Pons (tissue), 1 donor: ENCODE data around the gene NCOA6.
"Not testable (repeated sequence)": the region's sequence is repeated elsewhere in the genome, so short reads cannot be mapped to it uniquely, and the experiment has no call there.

ENCODE experiments used
- DNase-seq: peaks from one replicate; pipeline ENCODE4 v3.0.0-alpha.2; 2016; ENCODE audit warnings: low spot score

The NCOA6 gene

DNA sequence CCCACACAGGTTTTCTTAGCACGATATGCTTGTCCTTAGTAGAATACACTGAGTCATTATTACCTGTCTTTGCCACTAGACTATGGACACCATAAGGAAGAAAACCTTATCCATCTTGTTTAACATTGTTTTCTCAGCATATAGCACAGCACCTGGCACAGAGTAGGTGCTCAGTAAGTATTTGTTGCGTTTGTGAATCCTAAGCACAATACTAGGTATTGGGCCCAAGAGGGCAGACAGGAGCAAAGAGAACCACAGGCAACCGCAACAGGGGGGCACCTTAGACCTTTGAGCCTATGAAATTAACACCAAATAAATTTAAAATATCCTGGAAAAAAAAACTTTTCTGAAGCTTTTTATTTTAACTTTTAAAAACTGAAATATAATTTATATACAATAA is 3.7 kb upstream of the NCOA6 start:
- DNase-seq = no peak

DNA sequence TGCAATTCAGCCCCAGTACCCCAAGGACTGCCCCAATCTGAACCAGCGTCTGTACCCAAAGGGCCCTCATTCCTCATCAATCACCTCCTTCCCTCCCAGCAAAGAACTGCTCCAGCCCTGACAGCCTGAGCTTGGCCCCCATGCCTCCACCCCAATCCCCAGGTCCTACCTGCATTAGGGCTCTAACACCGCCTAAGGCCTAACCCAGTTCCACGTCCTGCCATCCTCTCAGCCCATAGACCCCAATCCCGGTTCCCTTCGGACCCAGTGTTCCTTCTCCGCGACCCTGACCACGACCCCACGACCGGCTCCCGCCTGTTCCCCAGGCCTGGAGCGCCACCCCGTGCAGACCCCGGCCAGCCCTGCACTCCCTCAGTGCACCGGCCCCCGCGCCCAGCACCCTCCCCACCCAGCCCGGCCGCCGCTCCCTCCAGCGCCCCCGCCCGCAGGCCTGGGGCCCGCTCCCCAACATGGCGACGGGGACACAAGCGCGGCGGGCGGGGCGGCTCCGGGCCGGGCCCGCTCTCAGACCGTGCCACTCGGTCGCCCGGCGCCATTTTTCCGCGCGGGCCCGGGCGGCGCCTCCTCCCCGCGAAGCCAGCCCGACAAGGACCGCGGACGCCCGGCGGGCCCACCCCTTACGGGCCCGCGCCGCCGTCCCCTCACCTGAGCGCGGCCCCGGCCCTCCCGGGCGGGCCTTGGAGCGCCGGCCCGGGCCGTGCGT is 483 bp downstream of the NCOA6 start:
- peak; percentile 41 for DNase-seq

DNA sequence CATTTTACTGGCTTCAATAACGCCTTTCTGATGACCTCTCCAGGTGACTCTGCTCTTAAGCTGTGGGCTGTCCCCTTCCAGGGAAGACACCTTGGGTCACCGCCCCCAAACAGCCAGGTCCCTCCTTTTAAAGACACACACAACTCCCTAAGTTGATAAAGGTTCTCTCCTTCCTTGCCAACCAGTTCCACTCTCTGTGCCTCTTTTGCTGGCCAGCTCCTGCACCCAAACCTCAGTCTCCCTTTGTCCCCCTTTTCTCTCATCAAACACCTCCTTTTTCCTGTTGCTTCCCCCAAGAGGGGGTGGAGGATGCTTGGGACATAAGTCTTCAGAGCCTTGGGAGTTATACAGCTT is 1.0 kb downstream of the NCOA6 start:
- peak; percentile 66 for DNase-seq

DNA sequence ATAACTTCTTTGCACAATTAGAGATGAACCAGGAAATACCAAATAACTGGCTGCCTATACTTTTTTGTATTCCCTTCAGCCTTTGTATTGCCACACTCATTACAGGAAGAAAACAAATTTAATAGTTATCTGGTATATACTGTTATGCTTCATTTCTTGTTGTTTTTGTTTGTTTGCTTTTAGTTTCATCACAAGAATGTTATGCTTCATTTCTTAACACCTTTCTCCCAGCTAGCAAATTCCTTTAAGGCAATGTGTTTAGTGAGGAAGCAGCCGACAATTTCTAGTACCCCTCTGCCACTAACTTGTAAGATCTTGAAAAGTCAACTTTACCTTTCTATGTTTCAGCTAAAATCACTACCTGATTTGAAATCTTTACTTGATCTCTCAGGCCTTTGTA is 1.4 kb downstream of the NCOA6 start:
- DNase-seq = no peak

DNA sequence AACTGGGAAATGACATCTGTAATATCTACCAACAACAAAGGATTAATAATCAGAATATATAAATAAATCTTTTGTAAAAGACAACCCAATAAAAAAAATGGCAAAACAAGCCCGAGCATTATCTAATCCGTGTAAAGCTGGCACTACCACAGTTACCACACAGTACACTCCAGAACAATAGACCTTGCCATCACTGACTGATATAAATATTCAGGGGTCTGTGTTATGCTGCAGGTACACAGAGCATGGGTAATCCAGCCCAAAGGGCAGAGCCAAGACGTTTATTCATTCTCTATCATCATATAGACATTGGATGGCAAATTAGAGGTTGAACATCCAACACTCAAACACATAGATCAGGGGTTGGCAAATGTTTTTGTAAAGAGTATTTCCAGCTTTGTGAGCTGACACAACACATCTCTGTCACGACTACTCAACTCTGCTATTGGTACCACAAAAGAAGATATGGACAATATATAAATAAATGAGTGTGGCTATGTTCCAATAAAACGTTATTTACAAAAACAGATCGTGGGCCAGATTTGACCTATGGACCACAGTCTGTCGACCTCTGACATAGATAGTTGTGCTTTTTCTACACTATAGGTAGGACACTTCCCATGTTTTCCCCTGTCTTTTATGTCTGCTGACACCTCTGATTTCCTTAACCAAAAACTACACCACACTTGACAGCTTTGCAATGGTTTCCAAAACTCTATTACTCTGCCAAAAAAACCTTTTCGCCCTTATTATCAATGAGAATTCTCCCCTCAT is 4.5 kb downstream of the NCOA6 start:
- peak; percentile 68 for DNase-seq

DNA sequence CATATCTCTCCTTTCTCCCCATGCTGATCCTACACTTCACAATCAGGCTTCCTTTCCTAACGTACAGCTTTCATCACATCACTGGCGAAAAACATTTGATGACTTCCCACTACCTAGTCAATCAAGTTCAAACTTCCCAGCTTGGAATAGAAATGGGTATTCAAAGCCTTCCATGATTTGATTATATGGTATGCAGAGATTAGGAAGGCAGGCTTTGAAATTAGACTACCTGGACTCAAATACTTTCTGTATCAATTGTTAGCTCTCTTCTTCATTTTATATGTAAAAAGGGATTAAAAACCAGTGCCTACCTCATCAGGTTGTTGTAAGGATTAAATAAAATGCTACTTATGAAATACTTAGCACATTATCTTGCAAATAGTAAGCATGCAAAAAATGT is 7.7 kb downstream of the NCOA6 start:
- DNase-seq = no peak

DNA sequence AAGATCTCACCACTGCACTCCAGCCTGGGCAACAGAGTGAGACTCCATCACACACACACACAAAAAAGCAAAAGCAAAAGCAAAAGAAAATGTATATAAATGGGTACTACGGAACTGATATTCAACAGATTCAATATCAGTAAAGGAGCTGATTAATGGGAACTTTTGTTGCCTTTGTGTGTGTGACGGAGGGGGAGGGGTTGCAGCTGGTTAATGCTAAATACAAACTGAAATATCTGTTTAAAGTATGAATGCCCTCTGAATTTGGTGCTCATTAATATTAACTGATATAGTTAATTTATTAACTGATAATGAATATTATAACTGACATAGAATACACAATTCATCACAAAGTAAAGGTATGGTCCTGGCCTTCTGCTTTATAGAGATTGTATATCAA is 8.4 kb downstream of the NCOA6 start:
- DNase-seq = peak; percentile 47

DNA sequence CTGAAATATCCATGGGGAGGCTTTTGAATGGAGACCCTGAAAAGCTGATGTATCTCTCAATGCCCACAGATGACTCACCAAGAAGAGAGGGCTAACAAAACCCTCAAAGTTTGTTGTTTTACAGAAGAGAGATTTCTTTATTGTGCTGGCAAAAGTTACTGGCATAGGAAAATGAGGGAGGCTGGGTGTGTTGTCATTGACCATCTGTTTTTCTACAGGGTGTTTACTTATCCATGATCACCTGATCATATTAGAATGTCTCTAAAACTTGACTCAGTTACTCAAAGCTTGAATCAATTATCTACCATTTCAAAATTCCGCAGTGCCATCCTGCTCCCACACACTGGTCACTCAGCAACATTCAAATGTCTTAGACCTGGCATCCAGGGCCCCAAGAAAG is 9.8 kb downstream of the NCOA6 start:
- no peak for DNase-seq

DNA sequence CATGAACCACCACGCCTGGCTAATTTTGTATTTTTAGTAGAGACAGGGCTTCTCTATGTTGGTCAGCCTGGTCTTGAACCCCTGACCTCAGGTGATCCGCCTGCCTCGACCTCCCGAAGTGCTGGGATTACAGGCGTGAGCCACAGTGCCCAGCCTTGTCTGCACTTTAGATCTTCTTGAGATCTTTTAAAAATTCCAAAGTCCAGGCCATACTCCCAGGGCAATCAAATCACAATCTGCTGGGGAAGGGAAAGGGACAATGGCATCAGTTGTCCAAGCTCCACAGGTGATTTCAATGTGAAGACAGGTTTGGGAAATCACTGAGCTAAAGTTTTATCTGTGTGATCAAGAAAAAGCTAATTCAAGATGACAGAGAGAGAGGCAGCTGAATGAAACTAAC is 16.9 kb downstream of the NCOA6 start:
- no peak for DNase-seq

DNA sequence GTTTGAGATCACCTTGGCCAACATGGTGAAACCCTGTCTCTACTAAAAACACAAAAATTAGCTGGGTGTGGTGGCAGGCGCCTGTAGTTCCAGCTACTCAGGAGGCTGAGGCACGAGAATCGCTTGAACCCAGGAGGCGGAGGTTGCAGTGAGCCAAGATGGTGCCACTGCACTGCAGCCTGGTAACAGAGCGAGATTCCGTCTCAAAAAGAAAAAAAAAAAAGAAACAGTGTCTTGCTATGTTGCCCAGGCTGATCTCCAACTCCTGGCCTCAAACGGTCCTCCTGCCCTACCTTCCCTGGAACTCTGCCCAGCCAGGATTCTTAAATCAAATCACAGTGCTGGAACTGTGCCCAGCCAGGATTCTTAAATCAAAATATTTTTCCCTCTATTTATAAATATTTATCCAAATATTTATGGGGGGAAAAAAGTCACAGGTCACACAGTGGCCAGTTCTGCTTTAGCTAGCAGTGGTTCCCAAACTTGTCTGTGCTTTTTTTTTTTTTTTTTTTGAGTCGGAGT is 17.4 kb downstream of the NCOA6 start:
- not testable (repeated sequence) for DNase-seq

DNA sequence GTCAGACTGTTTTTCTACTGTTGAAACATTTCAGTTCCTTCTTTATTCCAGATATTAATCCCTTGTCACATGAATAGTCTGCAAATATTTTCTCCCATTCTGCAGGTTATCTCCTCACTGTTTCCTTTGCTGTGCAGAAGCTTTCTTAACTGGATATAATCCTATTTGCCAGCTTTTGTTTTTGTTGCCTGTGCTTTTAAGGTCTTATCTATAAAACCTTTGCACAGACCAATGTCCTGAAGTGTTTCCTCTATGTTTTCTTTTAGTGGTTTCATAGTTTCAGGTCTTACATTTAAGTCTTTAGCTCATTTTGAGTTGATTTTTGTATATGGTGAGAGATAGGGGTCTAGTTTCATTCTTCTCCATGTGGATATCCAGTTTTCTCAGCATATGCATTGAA is 19.2 kb downstream of the NCOA6 start:
- no peak for DNase-seq

DNA sequence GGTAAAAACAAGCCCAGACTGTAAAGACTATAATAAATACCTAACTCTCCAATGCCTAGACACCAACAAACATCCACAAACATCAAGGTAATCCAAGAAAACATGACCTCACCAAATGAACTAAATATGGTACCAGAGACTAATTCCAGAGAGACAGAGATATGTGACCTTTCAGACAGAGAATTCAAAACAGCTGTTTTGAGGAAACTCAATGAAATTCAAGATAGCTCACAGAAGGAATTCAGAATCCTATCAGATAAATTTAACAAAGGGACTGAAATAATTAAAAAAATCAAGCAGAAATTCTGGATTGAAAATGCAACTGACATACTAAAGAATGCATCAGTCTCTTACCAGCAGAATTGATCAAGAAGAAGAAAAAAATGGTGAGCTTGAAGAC is 26.6 kb downstream of the NCOA6 start:
- no peak for DNase-seq

DNA sequence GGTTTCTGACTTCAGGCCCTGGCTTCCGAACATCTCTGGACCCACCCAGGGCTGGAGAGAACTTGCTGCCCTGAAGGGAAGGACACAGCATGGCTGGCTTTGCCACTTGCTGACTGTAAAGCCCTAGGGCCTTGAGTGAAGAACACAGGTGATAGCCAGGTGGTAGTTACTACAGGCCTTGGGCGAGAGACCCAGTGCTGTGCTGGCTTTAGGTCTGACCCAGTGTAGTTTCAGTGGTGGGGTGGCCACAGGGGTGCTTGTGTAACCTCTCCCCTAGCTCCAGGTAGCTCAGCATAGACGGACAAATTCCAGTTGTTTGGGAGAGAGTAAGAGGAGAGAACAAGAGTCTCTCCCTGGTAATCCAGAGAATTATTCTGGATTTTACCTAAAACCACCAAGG is 27.1 kb downstream of the NCOA6 start:
- DNase-seq = no peak

DNA sequence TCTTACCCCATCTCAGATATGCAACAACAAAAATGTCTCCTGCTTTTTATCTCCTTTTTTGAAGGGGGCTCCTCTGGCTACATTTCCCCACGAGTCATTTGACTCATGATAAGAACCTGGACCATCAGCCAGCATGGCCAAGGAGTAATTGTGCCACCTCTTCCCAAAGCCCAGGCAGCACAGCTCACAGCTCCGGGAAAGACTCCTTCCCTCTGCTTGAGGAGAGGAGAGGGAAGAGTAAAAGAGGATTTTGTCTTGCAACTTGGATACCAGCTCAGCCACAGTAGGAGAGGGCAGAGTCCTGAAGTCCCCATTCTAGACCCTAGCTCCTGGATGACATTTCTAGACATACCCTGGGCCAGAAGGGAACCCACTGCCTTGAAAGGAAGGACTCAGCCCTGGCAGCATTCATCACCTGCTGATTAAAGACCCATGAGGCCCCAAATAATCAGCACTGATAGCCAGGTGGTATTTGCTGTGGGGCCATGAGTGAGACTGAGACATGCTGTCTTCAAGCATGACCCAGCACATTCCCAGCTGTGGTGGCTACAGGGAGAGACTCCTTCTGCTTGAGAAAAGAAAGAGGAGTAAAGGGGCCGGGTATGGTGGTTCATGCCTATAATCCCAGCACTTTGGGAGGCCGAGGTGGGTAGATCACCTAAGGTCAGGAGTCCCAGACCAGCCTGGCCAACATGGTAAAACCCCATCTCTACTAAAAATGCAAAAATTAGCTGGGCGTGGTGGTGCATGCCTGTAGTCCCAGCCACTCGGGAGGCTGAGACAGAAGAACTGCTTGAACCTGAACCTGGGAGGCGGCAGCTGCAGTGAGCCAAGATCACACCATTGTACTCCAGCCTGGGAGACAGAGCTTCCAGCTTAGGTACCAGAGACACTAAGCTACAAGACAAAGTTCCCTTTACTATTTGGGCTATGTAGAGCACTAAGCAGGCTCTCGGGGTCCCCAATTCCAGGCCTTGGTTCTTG is 28.1 kb downstream of the NCOA6 start:
- no peak for DNase-seq

DNA sequence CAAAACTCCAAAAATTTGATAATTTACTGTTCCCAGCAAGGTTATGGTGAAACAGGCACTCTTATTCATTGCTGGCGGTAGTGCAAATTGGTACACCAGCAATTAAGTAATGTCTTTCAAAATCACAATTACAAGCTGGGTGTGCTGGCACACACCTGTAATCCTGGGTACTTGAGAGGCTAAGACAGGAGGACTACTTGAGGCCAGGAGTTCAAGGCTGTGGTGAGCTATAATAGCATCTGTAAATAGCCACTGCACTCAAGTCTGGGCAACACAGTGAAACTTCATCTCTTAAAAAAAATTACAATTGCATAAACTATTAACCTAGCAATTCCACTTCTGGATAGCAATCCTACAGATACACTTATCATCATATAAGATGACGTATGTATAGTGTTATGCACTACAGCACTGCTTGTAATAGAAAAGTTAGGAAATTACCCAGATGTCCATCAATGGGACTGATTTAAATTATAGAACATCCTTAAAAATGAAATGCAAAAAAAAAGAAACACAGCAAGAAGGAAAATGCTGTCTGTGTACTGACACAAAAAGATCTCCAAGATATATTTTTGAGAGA is 31.4 kb downstream of the NCOA6 start:
- DNase-seq = no peak

DNA sequence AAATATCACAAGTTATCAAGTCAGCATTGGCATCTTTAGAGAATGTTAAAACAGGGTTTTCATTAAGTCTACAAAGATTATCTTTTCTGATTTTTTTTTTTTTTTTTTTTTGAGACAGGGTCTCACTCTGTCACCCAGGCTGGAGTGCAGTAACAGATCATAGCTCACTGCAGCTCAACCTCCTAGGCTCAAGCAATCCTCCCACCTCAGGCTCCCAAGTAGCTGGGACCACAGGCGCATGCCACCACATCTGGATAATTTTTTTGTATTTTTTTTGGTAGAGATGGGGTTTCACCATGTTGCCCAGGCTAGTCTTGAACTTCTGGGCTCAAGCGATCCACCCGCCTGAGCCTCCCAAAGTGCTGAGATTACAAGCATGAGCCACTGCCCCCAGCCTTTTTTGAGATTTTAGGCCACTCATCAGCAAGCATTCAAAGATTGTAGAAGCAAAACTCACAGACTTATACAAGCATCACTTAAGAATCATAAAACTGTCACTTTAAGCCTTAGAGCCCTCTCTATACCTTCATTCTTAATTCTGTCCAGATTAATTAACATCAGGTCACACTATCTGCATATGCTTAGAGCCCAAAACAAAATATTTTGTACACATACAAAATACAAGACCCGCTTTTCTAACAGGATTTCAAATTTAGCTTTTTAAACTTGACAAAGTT is 32.6 kb downstream of the NCOA6 start:
- DNase-seq = no peak

DNA sequence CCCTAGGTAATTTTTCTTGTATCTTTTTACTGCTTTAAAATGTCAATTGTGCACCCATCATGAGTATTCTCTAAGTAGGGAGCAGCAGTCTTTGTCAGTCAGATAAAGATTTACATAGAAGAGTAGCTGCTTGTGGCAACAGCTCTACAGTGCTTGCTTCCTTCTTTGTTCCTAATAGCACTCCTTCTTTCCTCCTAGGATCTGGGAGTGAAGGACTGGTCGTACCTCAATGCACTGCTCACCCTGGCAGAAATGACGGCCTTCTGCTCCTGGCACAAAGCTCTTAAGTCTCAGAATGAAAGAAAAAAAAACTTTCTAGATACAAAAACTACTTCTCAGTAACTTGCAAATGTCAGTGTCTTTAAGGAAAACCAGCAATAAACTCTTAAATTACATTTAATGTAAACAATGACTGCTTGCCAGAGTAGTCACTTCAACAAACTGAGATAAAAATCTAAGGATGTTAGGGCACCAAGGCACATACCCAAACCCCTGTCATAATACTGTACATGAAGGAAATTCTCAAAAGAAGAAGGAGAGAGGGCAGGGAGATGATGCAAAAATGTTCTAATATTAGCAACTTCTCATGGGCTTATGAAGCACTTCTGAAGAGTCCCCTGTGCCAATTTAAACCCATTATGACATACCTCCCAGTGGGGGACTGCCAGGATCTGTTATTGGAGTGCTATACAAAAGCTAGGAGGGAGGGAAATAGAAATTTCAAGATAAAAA is 34.0 kb downstream of the NCOA6 start:
- DNase-seq = no peak

DNA sequence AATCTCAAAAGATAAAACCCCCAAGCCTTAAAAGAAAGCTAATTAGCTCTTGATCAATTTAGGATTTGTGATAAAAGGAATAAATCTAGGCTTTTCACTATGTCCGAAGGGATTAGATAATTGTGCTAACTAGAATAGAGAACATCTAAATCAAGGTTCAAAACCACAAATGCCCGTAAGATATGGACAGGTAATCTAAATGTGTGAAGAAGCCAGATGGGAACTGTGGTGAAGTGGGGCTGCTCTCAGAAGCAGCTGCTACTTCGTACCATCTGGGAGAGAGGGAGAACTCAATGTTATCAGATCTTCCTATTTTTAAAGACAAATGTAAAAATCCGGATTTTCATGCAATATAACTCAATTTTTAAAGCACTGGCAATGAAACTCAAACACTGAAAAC is 44.2 kb downstream of the NCOA6 start:
- DNase-seq = no peak

DNA sequence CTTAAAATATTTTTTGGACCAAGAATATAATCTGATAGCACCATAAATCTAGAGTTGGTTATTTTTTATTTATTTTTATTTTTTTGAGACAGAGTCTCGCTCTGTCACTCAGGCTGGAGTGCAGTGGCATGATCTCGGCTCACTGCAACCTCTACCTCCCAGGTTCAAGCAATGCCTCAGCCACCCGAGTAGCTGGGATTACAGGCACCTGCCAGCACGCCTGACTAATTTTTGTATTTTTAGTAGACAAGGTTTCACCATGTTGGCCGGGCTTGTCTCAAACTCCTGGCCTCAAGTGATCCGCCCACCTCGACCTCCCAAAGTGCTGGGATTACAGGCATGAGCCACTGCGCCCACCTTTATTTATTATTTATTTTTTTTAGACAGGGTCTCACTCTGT is 45.2 kb downstream of the NCOA6 start:
- DNase-seq = not testable (repeated sequence)

DNA sequence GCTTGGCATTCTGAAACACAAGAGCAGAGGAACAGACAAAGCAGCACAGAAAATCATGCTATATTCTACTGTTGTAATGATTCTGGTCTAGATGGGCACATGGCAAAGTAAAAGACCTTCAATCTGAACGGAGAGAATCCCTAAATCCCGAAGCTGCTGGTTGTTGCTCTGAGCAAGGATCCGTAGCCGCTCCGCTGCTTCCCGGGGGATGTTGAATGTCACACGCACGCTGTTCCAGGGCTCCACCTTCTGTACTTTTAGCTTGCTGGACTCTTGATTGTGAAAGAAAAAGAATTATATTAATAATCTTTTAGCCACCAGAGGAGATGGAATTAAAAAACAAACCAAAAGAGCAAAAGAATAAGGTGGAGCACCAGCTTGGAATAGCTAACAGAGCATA is 49.3 kb downstream of the NCOA6 start:
- no peak for DNase-seq

DNA sequence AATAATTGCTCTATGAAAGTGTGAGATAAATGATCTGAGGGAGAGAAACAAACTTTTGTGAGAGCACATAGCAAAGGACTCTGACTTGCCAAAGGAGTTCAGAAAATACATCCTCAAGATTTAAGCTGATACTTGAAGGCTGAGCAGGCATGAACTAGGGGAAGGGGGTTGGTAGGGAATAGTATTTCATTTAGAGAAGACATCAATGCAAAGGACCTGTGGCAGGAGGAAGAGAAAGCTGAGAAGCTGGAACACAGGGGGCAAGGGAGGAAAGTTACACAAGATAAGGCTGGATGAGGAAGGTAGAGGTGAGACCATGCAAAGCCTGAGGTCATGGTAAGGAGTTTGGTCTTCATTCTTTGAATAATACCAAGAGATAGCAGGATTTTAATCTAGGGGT is 50.6 kb downstream of the NCOA6 start:
- no peak for DNase-seq
